Stimulated activated naive B cell treated with anti-CD40 and anti-IgM and Interleukin-4, amounts not matched to agents 10 μg/mL and 1 μg/mL and 100 μg/mL, for 72 hours (primary cell): ENCODE data around the gene SYNE1.

Source experiments
- ATAC-seq, 2 donors: fragments of 150-1000 bp; cut with Tn5 transposase; replicated peaks; 2 replicates each; pipeline ENCODE4 v1.10.0; 2021; ENCODE audit warnings: moderate library complexity in 1 of 2
- DNase-seq: peaks from one replicate; pipeline ENCODE4 v3.0.0; 2021
- H3K27ac Mint-ChIP-seq: one replicate; pipeline ENCODE4 v1.8.0; 2022; ENCODE audit warnings: mild to moderate bottlenecking, mixed read lengths
- H3K27me3 Mint-ChIP-seq, 2 donors: one replicate each; pipeline ENCODE4 v1.8.0; 2022; ENCODE audit warnings: mixed read lengths in 2 of 2
- H3K36me3 Mint-ChIP-seq, 2 donors: one replicate each; pipeline ENCODE4 v1.8.0; 2022; ENCODE audit warnings: mixed read lengths in 2 of 2, mild to moderate bottlenecking in 1 of 2
- H3K4me1 Mint-ChIP-seq, 2 donors: one replicate each; pipeline ENCODE4 v1.8.0; 2022; ENCODE audit warnings: mixed read lengths in 2 of 2, mild to moderate bottlenecking in 1 of 2
- H3K4me3 Mint-ChIP-seq, 2 donors: one replicate each; pipeline ENCODE4 v1.8.0; 2022; ENCODE audit warnings: mild to moderate bottlenecking in 2 of 2, mixed read lengths in 2 of 2, moderate library complexity in 1 of 2
- H3K9me3 Mint-ChIP-seq, 2 donors: one replicate each; pipeline ENCODE4 v1.8.0; 2022; ENCODE audit warnings: mixed read lengths in 2 of 2, mild to moderate bottlenecking in 1 of 2

SYNE1 gene

DNA sequence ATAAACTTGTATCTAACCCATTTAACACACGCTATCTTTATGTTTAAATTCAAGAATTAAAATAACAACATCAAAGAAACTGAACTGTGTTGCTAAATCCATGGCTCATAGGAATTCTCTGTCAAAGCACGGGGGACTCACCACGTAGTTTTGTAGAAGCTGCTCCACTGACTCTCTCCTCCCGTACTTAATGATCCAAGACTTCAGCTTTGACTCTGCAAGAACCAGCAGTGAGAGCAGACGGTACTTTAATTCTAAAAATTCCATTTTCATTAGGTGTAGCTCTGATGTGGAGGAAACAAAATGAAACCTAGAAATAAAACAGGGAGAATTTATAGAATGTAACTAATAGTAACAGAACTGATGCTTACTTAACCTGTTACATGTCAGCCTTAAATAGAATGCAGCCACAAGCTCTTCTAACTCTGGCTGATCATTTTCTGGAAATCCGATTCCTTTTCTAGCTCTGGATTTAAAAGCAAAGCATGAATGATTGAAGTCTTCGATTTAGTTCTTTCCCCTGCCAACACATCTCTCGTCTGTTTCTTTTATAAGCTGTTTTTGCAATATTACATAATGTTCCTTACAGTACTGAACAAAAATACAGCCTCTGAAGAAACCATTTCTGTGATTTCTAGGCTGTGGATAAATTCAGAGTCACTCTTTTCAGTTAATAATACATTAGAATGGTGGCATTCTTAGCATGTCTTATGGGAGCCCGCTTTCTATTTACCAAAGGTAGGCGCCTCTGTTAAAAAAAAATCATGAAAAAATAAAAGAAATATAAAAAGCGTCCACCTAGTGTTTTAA is 165.5 kb downstream of the SYNE1 start:
- Mint-ChIP-seq H3K9me3 (peaks cover 0 to 2% of the 10 kb centered on the region in 2 donors), H3K4me1 (no peaks in the 10 kb centered on the region), H3K27ac (no peak overlapping the region), H3K36me3 (no peaks in the 10 kb centered on the region), H3K27me3 (no peaks in the 10 kb centered on the region), H3K4me3 (no peak overlapping the region)
- ATAC-seq (no peak), DNase-seq (no peak)

DNA sequence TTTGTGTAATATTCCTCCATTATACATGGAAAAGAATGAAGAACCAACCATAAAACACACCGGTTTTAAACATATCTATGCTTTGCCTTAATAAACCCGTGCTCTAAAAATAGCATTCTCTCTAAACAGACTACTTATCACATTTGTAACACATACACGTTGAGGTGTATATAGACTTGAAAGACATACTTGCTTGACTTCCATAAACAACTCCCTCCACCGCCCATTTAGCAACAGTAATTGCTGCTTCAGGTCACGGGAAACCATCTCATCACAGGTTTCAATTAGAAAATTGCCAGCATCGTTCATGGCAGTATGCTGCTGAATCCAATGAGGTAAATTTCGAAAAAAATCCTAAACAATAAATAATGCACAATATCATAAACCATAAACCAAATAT is 174.0 kb downstream of the SYNE1 start:
- Mint-ChIP-seq H3K9me3 (no peaks in the 10 kb centered on the region), H3K4me1 (no peaks in the 10 kb centered on the region), H3K4me3 (peak overlapping the region in 1 of 2 donors; percentile 25), H3K27me3 (peaks cover 0 to 4% of the 10 kb centered on the region in 2 donors), H3K27ac (no peak overlapping the region), H3K36me3 (no peaks in the 10 kb centered on the region)
- ATAC-seq, result no peak
- no peak for DNase-seq

DNA sequence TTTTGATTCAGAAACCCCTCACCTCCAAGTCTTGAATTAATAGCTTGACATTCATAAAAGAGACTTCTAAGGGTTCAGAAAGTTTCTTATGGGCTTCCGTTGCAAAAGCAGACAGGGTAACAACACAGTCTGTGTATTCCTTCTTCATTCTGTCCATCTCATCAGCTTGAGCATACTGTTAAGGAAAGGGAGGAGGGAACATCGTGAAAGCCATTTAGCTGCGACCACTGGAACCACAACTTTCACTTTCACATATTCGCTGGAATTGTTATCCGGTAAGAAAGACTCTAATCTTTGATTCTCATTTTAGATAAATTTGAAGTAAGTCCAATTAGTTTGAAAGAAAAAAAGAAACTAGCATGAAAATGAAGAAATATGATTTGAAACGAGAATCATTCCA is 174.4 kb downstream of the SYNE1 start:
- Mint-ChIP-seq H3K9me3 (no peaks in the 10 kb centered on the region), H3K36me3 (no peaks in the 10 kb centered on the region), H3K27ac (no peak overlapping the region), H3K4me1 (no peaks in the 10 kb centered on the region), H3K27me3 (peaks cover 0 to 4% of the 10 kb centered on the region in 2 donors), H3K4me3 (peak overlapping the region in 1 of 2 donors; percentile 25)
- ATAC-seq (no peak), DNase-seq (no peak)

DNA sequence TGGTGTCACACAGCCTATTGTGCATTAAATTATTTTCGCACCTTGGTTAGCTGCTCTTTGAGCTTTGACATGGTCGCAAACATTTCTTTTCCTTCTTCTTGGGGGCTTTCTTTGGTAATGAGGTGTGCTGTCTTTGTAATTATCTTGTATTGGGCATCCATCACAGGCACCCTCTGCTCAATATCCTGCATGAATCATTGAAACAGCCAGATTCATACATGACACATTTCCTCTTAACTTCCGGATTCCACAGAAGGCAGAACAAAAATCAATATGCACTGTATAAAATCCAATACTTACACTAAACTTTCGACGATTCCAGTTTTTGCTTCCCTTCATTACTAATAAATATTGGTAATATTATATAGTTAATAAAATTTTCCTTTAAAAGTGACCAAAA is 175.6 kb downstream of the SYNE1 start:
- no peak overlapping the region for H3K27ac Mint-ChIP-seq

DNA sequence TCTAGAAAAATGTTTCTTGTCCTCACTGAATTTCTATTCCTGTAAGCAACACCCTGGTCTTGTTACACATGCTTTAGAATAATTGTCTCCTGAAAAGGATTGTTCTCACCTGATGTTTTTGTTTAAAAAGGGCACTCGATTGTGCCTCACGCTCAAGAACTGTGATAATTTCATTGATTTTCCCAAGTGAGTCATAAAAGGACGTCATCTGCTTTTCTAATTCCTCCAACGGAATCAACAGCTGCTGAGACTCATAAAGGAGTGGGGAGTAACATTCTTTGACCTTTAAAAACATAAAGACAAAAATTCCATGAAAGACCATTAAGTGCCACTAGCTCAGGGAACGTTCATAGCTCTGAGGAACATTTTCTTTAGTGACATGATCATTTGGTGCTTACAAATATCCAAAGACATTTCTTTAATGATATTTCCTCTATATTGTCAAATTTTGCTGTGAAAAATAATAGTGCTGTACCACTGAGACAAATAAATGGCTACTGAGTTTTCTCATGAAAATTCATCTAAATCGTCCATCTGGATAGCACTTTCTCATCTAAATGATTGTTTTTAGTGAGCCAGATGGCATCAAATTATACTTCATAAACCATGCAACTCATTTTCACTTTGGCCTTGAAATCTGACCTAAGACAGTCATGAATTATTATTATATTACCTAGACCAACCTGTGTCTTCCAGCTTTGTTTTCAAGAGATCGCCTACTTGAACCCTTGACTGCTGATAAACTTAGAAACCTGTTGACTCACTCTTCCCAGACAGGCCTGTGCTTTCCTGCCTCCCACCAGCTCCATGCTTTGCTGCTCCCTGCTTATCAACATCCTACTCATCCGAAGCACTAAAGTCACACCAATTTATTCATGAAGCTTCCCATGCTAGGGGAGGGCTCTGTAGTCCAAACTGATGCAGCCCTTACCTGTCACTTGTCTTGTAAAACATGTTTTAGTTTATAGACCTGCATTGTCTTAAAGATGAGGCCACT is 178.2 kb downstream of the SYNE1 start:
- no peak for DNase-seq
- no peak overlapping the region for H3K4me3 Mint-ChIP-seq
- H3K27me3 Mint-ChIP-seq, result peaks cover 4 to 5% of the 10 kb centered on the region in 2 donors
- H3K27ac Mint-ChIP-seq, result no peak overlapping the region
- H3K9me3 Mint-ChIP-seq, result no peaks in the 10 kb centered on the region
- ATAC-seq, result no peak
- no peaks in the 10 kb centered on the region for H3K36me3 Mint-ChIP-seq
- H3K4me1 Mint-ChIP-seq, result no peaks in the 10 kb centered on the region

More for the DNA sequence above, 175.6 kb downstream of the SYNE1 start:
- H3K4me3 Mint-ChIP-seq, result no peak overlapping the region
- H3K9me3 Mint-ChIP-seq, result no peaks in the 10 kb centered on the region
- H3K27me3 Mint-ChIP-seq, result peaks cover 0 to 4% of the 10 kb centered on the region in 2 donors
- DNase-seq (no peak), ATAC-seq (no peak)
- H3K4me1 Mint-ChIP-seq, result no peaks in the 10 kb centered on the region
- no peaks in the 10 kb centered on the region for H3K36me3 Mint-ChIP-seq

DNA sequence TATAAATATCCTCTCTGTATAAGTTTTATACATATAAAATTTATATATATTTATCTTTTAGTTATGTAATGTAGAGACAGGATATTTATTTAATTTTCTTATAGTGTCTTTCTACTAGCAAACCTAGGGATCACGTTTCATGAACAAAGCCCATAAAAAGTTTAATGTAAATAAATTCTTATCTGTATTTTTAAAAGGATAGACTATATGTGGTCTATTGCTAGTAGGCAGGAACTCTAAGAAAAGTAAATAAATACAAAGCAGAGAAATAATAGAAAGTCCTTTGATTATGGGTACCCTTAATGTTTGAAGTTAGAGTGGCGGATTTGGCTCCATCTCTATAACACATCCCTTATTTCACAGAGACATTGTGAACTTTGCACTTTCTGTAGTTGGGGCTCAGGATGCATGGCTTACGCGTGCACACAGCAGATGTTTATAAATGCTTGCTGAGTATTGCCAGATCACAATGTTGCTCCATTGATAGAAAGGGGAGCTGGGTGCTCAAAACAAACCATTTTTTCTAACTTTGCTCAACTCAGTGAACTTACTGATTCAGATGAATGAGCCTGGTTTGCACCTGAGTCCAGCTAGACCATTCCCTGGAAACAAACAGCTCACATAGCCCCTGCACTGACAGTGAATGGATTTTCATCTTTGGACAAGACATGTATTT is 179.1 kb downstream of the SYNE1 start:
- no peak for DNase-seq
- peaks cover 4 to 5% of the 10 kb centered on the region in 2 donors for H3K27me3 Mint-ChIP-seq
- ATAC-seq, result no peak
- H3K27ac Mint-ChIP-seq, result no peak overlapping the region
- H3K4me1 Mint-ChIP-seq, result no peaks in the 10 kb centered on the region
- H3K36me3 Mint-ChIP-seq, result no peaks in the 10 kb centered on the region
- H3K4me3 Mint-ChIP-seq, result no peak overlapping the region
- H3K9me3 Mint-ChIP-seq, result no peaks in the 10 kb centered on the region

DNA sequence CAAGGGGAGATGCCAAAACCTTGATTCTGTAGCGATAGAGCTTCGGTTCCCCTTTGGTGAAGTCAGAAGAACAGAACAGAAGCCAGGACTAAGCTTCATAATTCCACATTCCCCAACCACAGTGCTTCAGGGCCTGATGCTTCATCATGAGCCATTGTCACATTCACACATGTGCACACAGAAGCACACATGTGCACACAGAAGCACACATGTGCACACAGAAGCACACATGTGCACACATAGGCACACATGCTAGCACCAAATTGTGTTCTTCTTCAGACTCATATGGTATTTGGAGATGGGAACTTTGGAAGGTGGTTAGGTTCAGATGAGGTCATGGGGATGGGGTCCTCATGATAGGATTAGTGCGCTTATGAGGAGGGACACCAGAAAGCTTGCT is 183.2 kb downstream of the SYNE1 start:
- no peak for DNase-seq
- H3K27me3 Mint-ChIP-seq, result peaks cover 0 to 5% of the 10 kb centered on the region in 2 donors
- no peaks in the 10 kb centered on the region for H3K36me3 Mint-ChIP-seq
- peaks cover 4 to 5% of the 10 kb centered on the region in 2 donors for H3K9me3 Mint-ChIP-seq
- no peak overlapping the region for H3K27ac Mint-ChIP-seq
- H3K4me3 Mint-ChIP-seq, result no peak overlapping the region
- no peak for ATAC-seq
- H3K4me1 Mint-ChIP-seq, result no peaks in the 10 kb centered on the region

DNA sequence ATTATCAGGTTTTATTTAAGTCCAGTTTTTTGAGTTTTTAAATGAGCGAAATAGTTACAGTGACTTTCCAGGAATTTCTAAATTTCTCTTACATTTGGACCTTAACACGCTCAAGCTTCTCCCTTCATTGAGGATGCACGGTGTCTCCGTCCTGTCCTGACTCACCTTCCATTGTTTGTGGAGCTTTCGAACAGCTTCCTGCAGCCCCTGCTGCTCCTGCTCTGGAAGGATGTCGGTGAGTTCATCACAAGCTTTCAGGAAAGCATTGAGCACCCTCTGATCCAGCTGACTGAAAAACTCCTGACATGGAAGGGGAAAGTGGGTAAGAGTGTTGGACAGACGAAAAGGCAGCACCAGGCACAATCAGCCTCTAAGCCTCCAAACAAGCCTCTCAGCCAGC is 183.7 kb downstream of the SYNE1 start:
- no peak for ATAC-seq
- no peak overlapping the region for H3K27ac Mint-ChIP-seq
- no peaks in the 10 kb centered on the region for H3K36me3 Mint-ChIP-seq
- H3K27me3 Mint-ChIP-seq, result peaks cover 0 to 5% of the 10 kb centered on the region in 2 donors
- no peaks in the 10 kb centered on the region for H3K4me1 Mint-ChIP-seq
- H3K4me3 Mint-ChIP-seq, result no peak overlapping the region
- peaks cover 4 to 5% of the 10 kb centered on the region in 2 donors for H3K9me3 Mint-ChIP-seq
- DNase-seq, result no peak

DNA sequence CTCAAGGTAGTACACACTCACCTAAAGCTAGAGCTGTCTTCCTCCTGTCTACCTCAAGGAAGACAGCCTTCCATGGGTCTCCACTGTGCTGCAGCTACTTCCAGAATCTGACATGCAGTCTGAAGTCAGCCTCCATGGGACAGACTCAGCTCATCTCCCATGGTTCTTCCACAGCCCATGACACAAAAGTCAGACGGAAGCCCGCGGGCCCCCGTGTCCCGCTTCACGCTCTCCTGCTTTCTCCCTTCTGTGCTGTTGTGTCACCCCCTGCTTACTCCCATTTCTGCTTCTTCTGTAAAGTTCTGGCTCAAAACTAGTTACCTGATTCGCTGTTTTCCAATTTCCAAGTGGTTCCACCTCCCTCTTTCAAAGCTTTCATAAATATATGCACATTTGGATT is 184.5 kb downstream of the SYNE1 start:
- ATAC-seq (no peak), DNase-seq (no peak)
- Mint-ChIP-seq H3K27ac (no peak overlapping the region), H3K36me3 (no peaks in the 10 kb centered on the region), H3K4me1 (no peaks in the 10 kb centered on the region), H3K4me3 (no peak overlapping the region), H3K9me3 (peaks cover 4 to 5% of the 10 kb centered on the region in 2 donors), H3K27me3 (peaks cover 0 to 5% of the 10 kb centered on the region in 2 donors)

DNA sequence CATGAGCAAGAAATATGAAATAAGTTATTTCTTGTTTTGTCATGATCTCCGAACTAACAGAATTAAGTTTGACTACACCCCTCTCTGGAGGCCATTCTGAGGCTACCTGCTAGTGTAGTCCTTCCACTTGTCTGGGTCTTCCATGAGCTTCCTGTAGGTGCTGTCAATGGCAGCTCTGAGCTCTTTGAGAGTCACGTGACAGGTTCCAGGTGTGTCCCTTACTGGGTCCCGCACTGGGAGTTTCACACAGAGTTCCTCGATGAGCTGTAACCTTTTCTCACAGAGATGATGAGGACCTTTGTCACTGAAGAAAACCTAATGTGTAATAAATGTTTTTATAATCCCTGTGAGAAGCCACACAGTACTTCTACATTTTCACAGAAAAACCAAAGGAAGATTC is 186.6 kb downstream of the SYNE1 start:
- no peak for DNase-seq
- Mint-ChIP-seq H3K27ac (no peak overlapping the region), H3K4me1 (no peaks in the 10 kb centered on the region), H3K9me3 (peaks cover 4 to 5% of the 10 kb centered on the region in 2 donors), H3K36me3 (no peaks in the 10 kb centered on the region), H3K27me3 (peaks cover 0 to 5% of the 10 kb centered on the region in 2 donors), H3K4me3 (no peak overlapping the region)
- ATAC-seq, result no peak

DNA sequence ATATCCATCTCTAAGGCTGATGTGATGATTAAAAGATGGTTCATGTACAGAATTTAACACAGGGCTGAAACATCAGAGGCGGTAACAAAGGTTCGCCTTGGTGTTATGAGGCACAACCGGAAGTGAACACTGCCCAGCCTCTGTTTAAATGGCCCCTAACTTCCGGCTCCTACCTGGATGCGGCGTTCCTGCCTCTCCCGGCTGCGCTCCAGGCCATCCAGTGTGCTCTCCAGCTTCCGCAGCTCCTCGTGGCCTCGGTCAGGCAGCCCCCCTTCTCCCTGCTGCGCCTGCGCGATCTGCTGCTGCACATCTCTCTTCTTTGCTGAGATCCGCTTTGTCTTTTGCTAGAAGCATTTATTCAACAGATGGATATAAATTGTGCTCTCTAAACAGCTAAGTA is 195.3 kb downstream of the SYNE1 start:
- ATAC-seq (no peak), DNase-seq (no peak)
- H3K27me3 Mint-ChIP-seq, result no peaks in the 10 kb centered on the region
- H3K4me3 Mint-ChIP-seq, result no peak overlapping the region
- no peaks in the 10 kb centered on the region for H3K36me3 Mint-ChIP-seq
- no peaks in the 10 kb centered on the region for H3K4me1 Mint-ChIP-seq
- no peak overlapping the region for H3K27ac Mint-ChIP-seq
- no peaks in the 10 kb centered on the region for H3K9me3 Mint-ChIP-seq

DNA sequence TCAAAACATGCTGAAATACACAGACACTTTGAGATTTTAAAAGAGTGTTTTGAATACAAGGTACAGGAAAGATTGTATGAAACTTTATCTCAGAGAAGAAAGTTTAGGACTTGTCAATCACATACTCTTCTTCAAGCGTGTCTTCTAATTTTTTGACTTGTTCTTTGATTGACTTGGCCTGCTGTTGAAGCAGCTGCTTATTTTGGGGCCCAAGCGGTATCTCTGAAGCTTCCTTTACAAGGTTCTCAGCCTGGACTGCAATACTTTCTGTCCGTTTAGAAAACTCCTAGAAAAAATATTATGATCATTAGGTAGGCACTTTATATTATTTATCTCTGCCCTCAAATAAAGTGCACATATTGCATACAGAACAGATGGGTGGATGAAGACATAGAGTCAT is 201.3 kb downstream of the SYNE1 start:
- no peaks in the 10 kb centered on the region for H3K9me3 Mint-ChIP-seq
- DNase-seq (no peak), ATAC-seq (no peak)
- H3K4me3 Mint-ChIP-seq, result no peak overlapping the region
- no peaks in the 10 kb centered on the region for H3K4me1 Mint-ChIP-seq
- H3K27ac Mint-ChIP-seq, result no peak overlapping the region
- H3K36me3 Mint-ChIP-seq, result no peaks in the 10 kb centered on the region
- no peaks in the 10 kb centered on the region for H3K27me3 Mint-ChIP-seq

DNA sequence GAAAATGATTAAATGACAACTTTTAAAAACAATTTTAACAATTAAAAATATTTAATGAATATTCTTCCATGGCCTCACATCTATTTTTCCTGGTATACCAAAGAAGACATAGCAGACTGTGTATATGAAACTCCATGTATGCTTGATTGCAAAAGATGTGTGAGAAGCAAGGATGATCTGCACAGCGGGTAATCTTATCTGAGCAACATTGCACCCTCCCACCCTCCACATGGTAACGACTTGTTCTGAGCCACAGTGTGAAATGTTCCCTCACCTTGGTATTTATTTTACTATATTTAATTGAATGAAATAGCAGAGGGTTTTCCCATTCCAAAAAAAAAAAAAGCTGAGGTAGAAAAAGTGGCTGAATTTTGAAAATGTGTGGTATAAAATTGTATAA is 204.4 kb downstream of the SYNE1 start:
- Mint-ChIP-seq H3K4me3 (no peak overlapping the region), H3K36me3 (no peaks in the 10 kb centered on the region), H3K27me3 (no peaks in the 10 kb centered on the region), H3K27ac (no peak overlapping the region), H3K4me1 (no peaks in the 10 kb centered on the region), H3K9me3 (no peaks in the 10 kb centered on the region)
- ATAC-seq (no peak), DNase-seq (no peak)

DNA sequence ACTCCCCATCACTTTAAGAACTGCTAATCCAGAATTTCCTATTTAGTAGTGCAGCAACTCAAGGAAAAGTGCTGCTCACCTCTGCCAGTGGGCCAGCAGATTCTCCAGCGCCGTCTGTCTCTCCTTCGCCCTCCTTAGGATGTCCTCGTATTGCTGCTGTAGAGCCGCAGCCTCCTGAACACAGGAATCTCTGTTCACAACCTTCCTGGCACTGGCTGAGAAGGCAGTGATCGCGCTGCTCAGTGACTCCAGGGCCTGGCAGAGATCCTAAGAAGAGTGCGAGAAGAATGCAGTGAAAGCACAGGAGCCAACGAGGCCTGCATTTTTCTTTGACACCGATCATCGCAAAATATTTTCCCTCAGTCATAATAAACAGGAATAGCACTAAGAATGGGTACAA is 209.0 kb downstream of the SYNE1 start:
- Mint-ChIP-seq H3K4me1 (peaks cover 3 to 6% of the 10 kb centered on the region in 2 donors), H3K9me3 (peaks cover 0 to 1% of the 10 kb centered on the region in 2 donors), H3K4me3 (no peak overlapping the region), H3K27me3 (peaks cover 5 to 18% of the 10 kb centered on the region in 2 donors), H3K27ac (no peak overlapping the region), H3K36me3 (no peaks in the 10 kb centered on the region)
- no peak for ATAC-seq
- DNase-seq, result no peak
